H9 (cell line): Measurements from ENCODE around the gene PAH. TPM values are rescaled to one million over a fixed set of nuclear protein-coding genes. Genes with fewer than 3 reads are reported as not detected.

ENCODE experiments used
- DNase-seq: peaks from one replicate; pipeline ENCODE4 v3.0.0-alpha.2; 2017
- H2AFZ ChIP-seq: one replicate; pipeline ENCODE4 v1.6.1; 2013; ENCODE audit warnings: mild to moderate bottlenecking, low read length, control low read depth, moderate library complexity
- H2AK5ac ChIP-seq: 2 replicates; pipeline ENCODE4 v1.6.1; 2013; ENCODE audit warnings: low read length, control low read depth, mixed read lengths; ENCODE audit not compliant: insufficient read length
- H2BK120ac ChIP-seq: one replicate; pipeline ENCODE4 v1.6.1; 2013; ENCODE audit warnings: low read depth, mild to moderate bottlenecking, low read length, control low read depth, inconsistent platforms; ENCODE audit not compliant: poor library complexity, severe bottlenecking
- H2BK12ac ChIP-seq: 2 replicates; pipeline ENCODE4 v1.6.1; 2013; ENCODE audit warnings: low read length, control low read depth, mixed read lengths, low read depth; ENCODE audit not compliant: insufficient read length
- H2BK15ac ChIP-seq: 2 replicates; pipeline ENCODE4 v1.6.1; 2013; ENCODE audit warnings: low read depth, low read length, control low read depth
- H2BK20ac ChIP-seq: one replicate; pipeline ENCODE4 v1.6.1; 2013; ENCODE audit warnings: low read depth, mild to moderate bottlenecking, low read length, control low read depth, inconsistent platforms; ENCODE audit not compliant: poor library complexity, severe bottlenecking
- H2BK5ac ChIP-seq: 2 replicates; pipeline ENCODE4 v1.6.1; 2013; ENCODE audit warnings: low read length, control low read depth, mixed read lengths; ENCODE audit not compliant: insufficient read length
- H3K14ac ChIP-seq: 2 replicates; pipeline ENCODE4 v1.6.1; 2013; ENCODE audit warnings: low read length, control low read depth; ENCODE audit not compliant: insufficient read depth
- H3K18ac ChIP-seq: 2 replicates; pipeline ENCODE4 v1.6.1; 2013; ENCODE audit warnings: low read depth, mild to moderate bottlenecking, mixed read lengths, low read length, control low read depth; ENCODE audit not compliant: insufficient read length
- H3K23ac ChIP-seq: 2 replicates; pipeline ENCODE4 v1.6.1; 2013; ENCODE audit warnings: low read length, control low read depth, mixed read lengths, low read depth; ENCODE audit not compliant: insufficient read length
- H3K23me2 ChIP-seq: 2 replicates; pipeline ENCODE4 v1.6.1; 2013; ENCODE audit warnings: low read depth, mild to moderate bottlenecking, mixed read lengths, low read length, control low read depth; ENCODE audit not compliant: insufficient read length, poor library complexity, severe bottlenecking
- H3K27ac ChIP-seq: 2 replicates; pipeline ENCODE4 v1.5.1; 2013; ENCODE audit warnings: low read length, control low read depth, mixed read lengths, low read depth; ENCODE audit not compliant: insufficient read length
- H3K27me3 ChIP-seq: 2 replicates; pipeline ENCODE4 v1.6.1; 2013; ENCODE audit warnings: low read length, control low read depth, inconsistent platforms; ENCODE audit not compliant: insufficient read depth
- H3K4ac ChIP-seq: 2 replicates; pipeline ENCODE4 v1.6.1; 2013; ENCODE audit warnings: low read depth, mild to moderate bottlenecking, control low read depth, inconsistent platforms, low read length, moderate library complexity
- H3K4me1 ChIP-seq: 2 replicates; pipeline ENCODE4 v1.6.1; 2013; ENCODE audit warnings: low read length, control low read depth, inconsistent platforms; ENCODE audit not compliant: insufficient read depth
- H3K4me2 ChIP-seq: 2 replicates; pipeline ENCODE4 v1.6.1; 2013; ENCODE audit warnings: low read length, control low read depth, mixed read lengths; ENCODE audit not compliant: insufficient read length, insufficient read depth
- H3K56ac ChIP-seq: 2 replicates; pipeline ENCODE4 v1.6.1; 2013; ENCODE audit warnings: low read depth, mild to moderate bottlenecking, mixed read lengths, low read length, control low read depth; ENCODE audit not compliant: insufficient read length
- H3K79me1 ChIP-seq: 2 replicates; pipeline ENCODE4 v1.6.1; 2013; ENCODE audit warnings: low read depth, mild to moderate bottlenecking, moderate library complexity, low read length, control low read depth, inconsistent platforms; ENCODE audit not compliant: insufficient read depth, poor library complexity, severe bottlenecking
- H3K79me2 ChIP-seq: 2 replicates; pipeline ENCODE4 v1.6.1; 2013; ENCODE audit warnings: low read length, control low read depth, inconsistent platforms; ENCODE audit not compliant: insufficient read depth
- H3K9ac ChIP-seq: 2 replicates; pipeline ENCODE4 v1.6.1; 2013; ENCODE audit warnings: low read length, control low read depth, mixed read lengths; ENCODE audit not compliant: insufficient read length; ENCODE audit errors: extremely low read depth
- H3K9me3 ChIP-seq: one replicate; pipeline ENCODE4 v1.6.1; 2013; ENCODE audit warnings: low read depth, low read length, inconsistent platforms; ENCODE audit not compliant: control insufficient read depth
- H3T11ph ChIP-seq: one replicate; pipeline ENCODE4 v1.6.1; 2013; ENCODE audit warnings: mild to moderate bottlenecking, low read length, control low read depth, inconsistent platforms
- H4K20me1 ChIP-seq: one replicate; pipeline ENCODE4 v1.6.1; 2013; ENCODE audit not compliant: control insufficient read depth, insufficient read length, insufficient read depth
- H4K5ac ChIP-seq: 2 replicates; pipeline ENCODE4 v1.6.1; 2013; ENCODE audit warnings: low read depth, mild to moderate bottlenecking, mixed read lengths, low read length, control low read depth; ENCODE audit not compliant: insufficient read length
- H4K8ac ChIP-seq: replicated peaks from 2 replicates; pipeline ENCODE4 v1.6.1; 2013; ENCODE audit warnings: low read length, control low read depth, mixed read lengths, low read depth; ENCODE audit not compliant: insufficient read length
- H4K91ac ChIP-seq: 2 replicates; pipeline ENCODE4 v1.6.1; 2013; ENCODE audit warnings: low read depth, mild to moderate bottlenecking, moderate library complexity, mixed read lengths, low read length, control low read depth; ENCODE audit not compliant: insufficient read length
- H3K27ac Mint-ChIP-seq, 3 experiments: 2 replicates in 2 of 3; 3 replicates in 1 of 3; pipeline ENCODE4 v1.8.0; 2020 to 2021; ENCODE audit warnings: mixed read lengths in 3 of 3, mild to moderate bottlenecking in 1 of 3, moderate library complexity in 1 of 3
- H3K27me3 Mint-ChIP-seq: 2 replicates; pipeline ENCODE4 v1.8.0; 2021; ENCODE audit warnings: low read depth, mild to moderate bottlenecking, moderate library complexity, mixed read lengths
- H3K36me3 Mint-ChIP-seq, 3 experiments: 2 replicates in 2 of 3; 3 replicates in 1 of 3; pipeline ENCODE4 v1.8.0; 2020 to 2021; ENCODE audit warnings: low read depth in 3 of 3, mixed read lengths in 3 of 3; ENCODE audit not compliant: insufficient read depth in 1 of 3
- H3K4me1 Mint-ChIP-seq, 2 experiments: 2 replicates each; pipeline ENCODE4 v1.8.0; 2020; ENCODE audit warnings: mixed read lengths in 2 of 2
- H3K4me3 Mint-ChIP-seq, 2 experiments: 2 replicates in 1 of 2; 3 replicates in 1 of 2; pipeline ENCODE4 v1.8.0; 2020 to 2021; ENCODE audit warnings: mild to moderate bottlenecking in 2 of 2, mixed read lengths in 2 of 2, moderate library complexity in 1 of 2
- H3K9me3 Mint-ChIP-seq, 2 experiments: 2 replicates in 1 of 2; 3 replicates in 1 of 2; pipeline ENCODE4 v1.8.0; 2020; ENCODE audit warnings: mild to moderate bottlenecking in 2 of 2, mixed read lengths in 2 of 2, moderate library complexity in 1 of 2
- CTCF ChIP-seq: fragments of 200-600 bp; sonication (generic); conservative IDR thresholded peaks from 3 replicates; pipeline ENCODE4 v1.8.0; 2021; ENCODE audit warnings: antibody characterized with exemption, mild to moderate bottlenecking
- WGBS: extraction: QIAGEN DNeasy Blood & Tissue Kit; methylation state at CpG from one replicate; pipeline ENCODE4 v1.1.7; 2013; ENCODE audit warnings: missing lambda C conversion rate, low lambda C conversion rate, mixed read lengths; ENCODE audit not compliant: insufficient read length; ENCODE audit errors: extremely low coverage; 5-methylcytosine and 5-hydroxymethylcytosine counted together
- total RNA-seq: library from RNA; stranded (reverse); gene quantifications from 2 replicates; pipeline ENCODE4 v1.2.1, GENCODE V29; 2021

The PAH gene
- total RNA-seq, 1 experiment from 2014 or later: 6.1 TPM

- no peaks in the 10 kb centered on the region for H3K23me2 ChIP-seq
- no peak for TF ChIP-seq CTCF
- DNase-seq: no peak
- H3K9ac ChIP-seq: no peak overlapping the region
- H4K20me1 ChIP-seq: no peaks in the 10 kb centered on the region
- no peaks in the 10 kb centered on the region for H3K4me1 ChIP-seq
- H2BK15ac ChIP-seq: no peak overlapping the region
- H2BK120ac ChIP-seq: no peak overlapping the region
- Mint-ChIP-seq H3K27ac (no peak overlapping the region), H3K9me3 (no peaks in the 10 kb centered on the region), H3K4me1 (no peaks in the 10 kb centered on the region), H3K36me3 (no peaks in the 10 kb centered on the region), H3K4me3 (no peak overlapping the region), H3K27me3 (no peaks in the 10 kb centered on the region; the same call in 1 of the 2 replicates)
- no peak overlapping the region for H3K23ac ChIP-seq
- no peak overlapping the region for H3K27ac ChIP-seq
- H4K5ac ChIP-seq: no peak overlapping the region
- H3K27me3 ChIP-seq: no peaks in the 10 kb centered on the region
- no peak overlapping the region for H3K4ac ChIP-seq
- WGBS: no CpG with 5 or more reads among the region's 1 CpG
- no peak overlapping the region for H3K4me2 ChIP-seq
- H4K91ac ChIP-seq: no peak overlapping the region
- H3K9me3 ChIP-seq: no peaks in the 10 kb centered on the region
- H3K14ac ChIP-seq: no peak overlapping the region
- H3K18ac ChIP-seq: no peak overlapping the region
- no peaks in the 10 kb centered on the region for H3K79me2 ChIP-seq
- no peak overlapping the region for H3K56ac ChIP-seq
- H2AK5ac ChIP-seq: no peak overlapping the region
- H2BK20ac ChIP-seq: no peak overlapping the region
- H2BK12ac ChIP-seq: no peak overlapping the region
- H2BK5ac ChIP-seq: no peak overlapping the region
- H4K8ac ChIP-seq: no peak overlapping the region
- no peak overlapping the region for H2AFZ ChIP-seq
- H3T11ph ChIP-seq: no peak overlapping the region
- H3K79me1 ChIP-seq: no peaks in the 10 kb centered on the region
These were observed 13.6 kb downstream of the PAH start for GRCh38 chr12:102903337-102904007.
